MG63 (cell line): Measurements from ENCODE around the gene GSDMA. TPM values are rescaled to one million over a fixed set of nuclear protein-coding genes. Genes with fewer than 3 reads are reported as not detected.

Experiments used
- DNase-seq: peaks from one replicate; pipeline ENCODE4 v3.0.0-alpha.2; 2020
- H3K27me3 ChIP-seq: fragments of 250-450 bp; sonication (Bioruptor Pico); 2 replicates; pipeline ENCODE4 v1.5.1; 2020; ENCODE audit warnings: mild to moderate bottlenecking, moderate library complexity
- H3K36me3 ChIP-seq: fragments of 250-450 bp; sonication (Bioruptor Pico); 2 replicates; pipeline ENCODE4 v1.5.1; 2020; ENCODE audit warnings: mild to moderate bottlenecking, moderate library complexity
- H3K4me3 ChIP-seq: fragments of 250-450 bp; sonication (Bioruptor Pico); 2 replicates; pipeline ENCODE4 v1.5.1; 2020; ENCODE audit warnings: mild to moderate bottlenecking, moderate library complexity
- H3K9me3 ChIP-seq: fragments of 250-450 bp; sonication (Bioruptor Pico); 2 replicates; pipeline ENCODE4 v1.5.1; 2020; ENCODE audit warnings: mild to moderate bottlenecking, moderate library complexity
- total RNA-seq: library from RNA; depleted of rRNA; stranded (reverse); fragments of >200 nt; shearing (Covaris generic); gene quantifications from 2 replicates; pipeline ENCODE4 v1.2.3, GENCODE V29; 2014; ENCODE audit warnings: low replicate concordance

The GSDMA gene
- total RNA-seq, 1 experiment from 2014 or later = not detected

DNA sequence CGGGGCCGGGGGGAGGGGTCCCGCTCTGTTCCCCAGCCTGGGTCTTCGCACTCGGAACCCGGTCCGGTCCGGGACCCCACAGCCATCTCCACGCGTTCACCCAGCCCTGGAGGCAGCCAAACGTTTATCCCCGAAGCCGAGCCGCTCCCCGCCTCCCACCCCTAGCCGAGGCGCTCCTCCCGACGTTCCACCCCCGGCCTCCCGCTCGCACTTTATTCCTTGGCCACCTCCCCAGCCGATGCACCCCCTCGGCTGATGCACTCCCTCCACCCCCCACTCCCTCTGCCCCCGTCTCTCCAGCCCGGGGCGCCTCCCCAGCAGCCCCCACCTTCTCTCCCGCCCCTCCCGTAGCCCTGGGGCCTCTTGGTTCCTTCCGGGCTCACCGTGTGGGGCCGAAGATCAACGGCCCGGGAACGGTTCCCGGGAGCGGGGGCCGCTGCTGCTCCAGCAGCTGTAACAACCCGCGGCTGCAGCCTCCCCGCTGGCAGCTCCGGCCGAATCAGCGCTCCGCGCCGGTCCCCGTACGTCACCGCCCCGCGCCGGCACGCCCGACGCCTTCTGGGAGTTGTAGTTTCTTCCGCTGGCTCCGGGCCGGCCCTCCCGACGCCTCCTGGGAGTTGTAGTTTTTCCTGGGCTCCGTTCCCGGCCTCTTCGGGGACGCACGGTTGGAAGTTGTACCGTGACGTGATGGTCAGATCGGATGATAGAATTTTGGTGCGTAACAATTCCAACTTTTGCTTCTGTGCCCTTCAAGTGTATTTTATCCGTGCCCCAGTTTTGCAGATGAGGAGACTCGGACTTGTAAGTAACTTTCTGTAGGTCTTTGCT is 35.5 kb upstream of the GSDMA start, which contains the start of the genes LRRC3C and ORMDL3:
LRRC3C (plus strand) TSS at position 632 of the 828 bp plus-strand sequence. CDS start 13,792 bp downstream, outside the sequence.
ORMDL3 (minus strand) TSS at position 501 of the 828 bp plus-strand sequence. CDS start 3,398 bp downstream, outside the sequence.
- H3K4me3 ChIP-seq = peak within 1 kb of the TSS; percentile 79
- DNase-seq = peak; percentile 95
- no peaks in the 10 kb centered on the region for H3K27me3 ChIP-seq
- H3K9me3 ChIP-seq = no peaks in the 10 kb centered on the region
- H3K36me3 ChIP-seq = peaks cover 24% of the 10 kb centered on the region

DNA sequence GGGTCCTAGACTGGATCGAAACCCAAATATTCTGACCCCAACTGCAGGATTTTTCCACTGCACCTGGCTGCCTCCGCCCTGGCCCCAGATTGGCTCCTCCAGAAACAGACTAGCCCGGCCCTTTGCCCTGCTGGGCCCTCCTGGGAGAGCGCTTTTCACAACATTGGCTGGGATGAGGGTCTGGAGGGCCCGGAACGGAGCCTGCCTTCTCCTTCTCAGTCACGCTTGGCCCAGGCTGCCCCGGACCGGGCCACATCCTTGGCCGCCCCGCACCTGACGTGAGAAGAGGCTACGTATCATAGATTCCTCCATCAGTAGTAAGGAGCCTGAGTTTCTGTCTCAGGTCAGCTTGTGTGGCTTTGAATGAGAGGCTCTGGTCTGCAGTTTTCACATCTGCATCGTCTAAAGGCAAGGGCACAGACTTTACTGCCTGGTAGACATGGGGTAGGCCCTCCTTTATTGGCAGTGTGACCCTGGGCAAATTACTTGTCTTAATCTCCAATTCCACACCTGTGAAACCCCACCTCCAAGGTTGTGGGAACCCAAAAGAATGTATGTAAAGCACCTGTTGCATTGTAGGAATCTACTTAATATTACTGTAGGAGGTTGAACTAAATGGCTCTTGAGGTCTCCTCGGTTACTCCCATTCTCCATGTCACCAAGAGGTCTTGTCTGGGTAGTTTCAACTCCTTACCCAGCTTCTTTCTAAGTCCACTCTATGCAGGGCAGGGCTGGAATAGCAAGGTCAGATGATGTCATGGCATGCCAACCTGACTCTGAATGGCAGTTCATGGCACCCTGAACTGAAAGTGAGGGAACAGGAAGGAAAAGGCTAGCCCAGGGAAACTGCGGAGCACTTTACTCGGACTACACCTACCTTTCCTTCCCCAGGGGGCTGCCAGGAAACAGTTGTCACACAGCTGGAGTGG is 34.6 kb upstream of the GSDMA start:
- H3K36me3 ChIP-seq = peaks cover 15% of the 10 kb centered on the region
- peak; percentile 21 for DNase-seq
- peak overlapping the region; percentile 79 for H3K4me3 ChIP-seq
- H3K27me3 ChIP-seq = no peaks in the 10 kb centered on the region
- H3K9me3 ChIP-seq = no peaks in the 10 kb centered on the region

DNA sequence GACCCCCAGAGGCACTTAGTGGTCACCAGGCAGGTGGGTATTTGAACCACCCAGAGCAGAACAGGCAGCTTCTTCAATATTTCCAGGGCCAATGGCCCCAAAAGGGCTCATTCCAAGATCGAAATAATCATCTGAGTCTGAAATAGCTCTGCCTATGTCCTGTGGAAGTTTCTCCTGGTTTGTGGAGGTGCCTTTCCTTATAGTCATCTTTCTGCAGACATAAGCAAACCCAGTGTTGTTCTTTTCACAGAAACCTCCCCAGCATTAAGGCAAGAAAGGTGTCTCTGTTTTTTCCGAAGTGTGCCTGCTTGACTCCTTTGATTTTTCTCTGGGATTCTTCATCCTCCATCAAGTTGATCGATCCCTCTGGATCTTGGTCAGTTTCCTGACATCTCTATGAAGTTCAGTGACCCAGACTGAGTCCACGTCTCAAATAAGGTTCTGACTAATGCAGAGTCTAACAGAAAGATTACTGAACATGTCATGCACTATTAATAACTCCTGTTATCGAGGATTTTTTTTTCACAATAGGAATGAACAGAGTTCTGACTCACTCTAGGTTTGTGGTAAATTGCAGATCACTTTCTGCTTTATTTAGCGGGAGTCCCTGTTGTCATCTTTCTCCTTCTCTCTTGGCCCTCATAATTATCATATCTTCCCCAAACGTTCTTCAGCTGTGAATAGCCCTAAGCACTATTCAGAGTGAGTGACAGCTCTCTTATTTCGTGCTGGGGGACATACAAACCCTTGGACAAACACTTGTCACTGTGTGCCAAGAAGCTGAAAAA is 33.8 kb upstream of the GSDMA start:
- H3K4me3 ChIP-seq = peak overlapping the region; percentile 2; the same call in 1 of the 2 replicates

DNA sequence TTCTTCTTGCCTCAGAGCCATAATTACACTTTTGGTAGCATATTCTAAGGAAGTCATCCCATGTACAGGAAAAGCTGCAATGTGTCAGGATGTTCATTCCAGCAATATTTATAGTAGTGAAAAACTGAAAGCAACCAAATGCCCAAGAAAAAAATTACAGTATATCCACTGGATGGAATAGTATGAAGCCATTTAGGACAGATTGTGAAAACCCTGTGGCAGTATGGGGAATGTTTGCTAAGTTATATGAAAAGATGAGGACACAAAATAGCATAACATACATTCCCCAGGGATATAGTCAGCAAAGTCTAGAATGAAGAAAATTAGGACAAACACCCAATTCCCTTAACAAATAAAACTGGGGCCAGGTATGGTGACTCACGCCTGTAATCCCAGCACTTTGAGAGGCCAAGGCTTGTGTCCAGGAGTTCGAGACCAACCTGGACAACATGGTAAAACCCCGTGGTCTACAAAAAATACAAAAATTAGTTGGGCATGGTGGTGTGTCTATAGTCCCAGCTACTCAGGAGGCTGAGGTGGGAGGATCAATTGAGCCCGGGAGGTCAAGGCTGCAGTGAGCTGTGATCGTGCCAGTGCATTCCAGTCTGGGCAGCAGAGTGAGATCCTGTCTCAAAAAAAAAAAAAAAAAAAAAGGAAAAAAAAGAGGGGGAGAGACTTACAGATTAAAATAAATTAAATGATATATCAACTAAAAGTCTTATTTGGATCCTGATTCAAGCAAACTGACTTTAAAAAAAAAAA is 33.0 kb upstream of the GSDMA start:
- Histone ChIP-seq H3K9me3 (no peaks in the 10 kb centered on the region), H3K36me3 (0 out of 2 replicates have a peak, but pooled peaks cover 3% of the 10 kb centered on the region), H3K27me3 (no peaks in the 10 kb centered on the region), H3K4me3 (peak overlapping the region; percentile 2; the same call in 1 of the 2 replicates)
- DNase-seq = peak; percentile 63

More for the DNA sequence above, 33.8 kb upstream of the GSDMA start:
- DNase-seq = peak; percentile 39
- Histone ChIP-seq H3K36me3 (peaks cover 6% of the 10 kb centered on the region), H3K27me3 (no peaks in the 10 kb centered on the region), H3K9me3 (no peaks in the 10 kb centered on the region)

DNA sequence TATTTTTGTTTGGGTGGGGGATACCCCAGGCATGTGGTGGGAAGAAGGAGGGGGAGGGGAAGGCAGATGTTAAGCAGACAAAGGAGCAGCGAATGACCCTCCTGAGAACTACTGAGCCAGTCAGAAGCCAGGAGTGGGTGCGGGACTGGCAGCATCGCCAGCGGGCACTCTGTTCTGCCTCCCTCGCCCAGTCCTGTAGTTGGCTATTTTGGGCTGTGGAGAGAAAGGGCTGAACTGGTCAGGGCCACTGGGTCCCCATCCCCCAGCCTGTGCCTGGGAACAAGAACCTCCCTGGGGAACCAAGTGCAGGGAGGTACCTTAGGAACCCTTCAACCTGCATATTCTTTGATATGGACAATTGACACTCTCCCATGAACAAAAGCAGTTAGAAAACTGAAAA is 28.9 kb upstream of the GSDMA start:
- DNase-seq = no peak
- Histone ChIP-seq H3K4me3 (no peak overlapping the region), H3K9me3 (no peaks in the 10 kb centered on the region), H3K27me3 (no peaks in the 10 kb centered on the region), H3K36me3 (no peaks in the 10 kb centered on the region)

- H3K4me3 ChIP-seq = no peak overlapping the region
- no peak for DNase-seq
- no peaks in the 10 kb centered on the region for H3K27me3 ChIP-seq
- no peaks in the 10 kb centered on the region for H3K36me3 ChIP-seq
- H3K9me3 ChIP-seq = no peaks in the 10 kb centered on the region
Measured at GRCh38 chr17:39934324-39934723, 28.5 kb upstream of the GSDMA start.

GRCh38 chr17:39935909-39936308 is 26.9 kb upstream of the GSDMA start:
- Histone ChIP-seq H3K4me3 (no peak overlapping the region), H3K27me3 (no peaks in the 10 kb centered on the region), H3K36me3 (no peaks in the 10 kb centered on the region), H3K9me3 (no peaks in the 10 kb centered on the region)
- peak; percentile 57 for DNase-seq

- no peak overlapping the region for H3K4me3 ChIP-seq
- H3K9me3 ChIP-seq = no peaks in the 10 kb centered on the region
- H3K27me3 ChIP-seq = no peaks in the 10 kb centered on the region
- no peaks in the 10 kb centered on the region for H3K36me3 ChIP-seq
- DNase-seq = no peak
Measured at GRCh38 chr17:39937447-39937846, 25.4 kb upstream of the GSDMA start.

GRCh38 chr17:39938140-39938869 is 24.5 kb upstream of the GSDMA start:
- DNase-seq = no peak

GRCh38 chr17:39939106-39939505 is 23.7 kb upstream of the GSDMA start:
- H3K27me3 ChIP-seq = no peaks in the 10 kb centered on the region
- H3K36me3 ChIP-seq = no peaks in the 10 kb centered on the region
- no peak for DNase-seq
- no peak overlapping the region for H3K4me3 ChIP-seq
- no peaks in the 10 kb centered on the region for H3K9me3 ChIP-seq

More at GRCh38 chr17:39938140-39938869, 24.5 kb upstream of the GSDMA start:
- H3K27me3 ChIP-seq = no peaks in the 10 kb centered on the region
- H3K4me3 ChIP-seq = no peak overlapping the region
- no peaks in the 10 kb centered on the region for H3K9me3 ChIP-seq
- H3K36me3 ChIP-seq = no peaks in the 10 kb centered on the region

DNA sequence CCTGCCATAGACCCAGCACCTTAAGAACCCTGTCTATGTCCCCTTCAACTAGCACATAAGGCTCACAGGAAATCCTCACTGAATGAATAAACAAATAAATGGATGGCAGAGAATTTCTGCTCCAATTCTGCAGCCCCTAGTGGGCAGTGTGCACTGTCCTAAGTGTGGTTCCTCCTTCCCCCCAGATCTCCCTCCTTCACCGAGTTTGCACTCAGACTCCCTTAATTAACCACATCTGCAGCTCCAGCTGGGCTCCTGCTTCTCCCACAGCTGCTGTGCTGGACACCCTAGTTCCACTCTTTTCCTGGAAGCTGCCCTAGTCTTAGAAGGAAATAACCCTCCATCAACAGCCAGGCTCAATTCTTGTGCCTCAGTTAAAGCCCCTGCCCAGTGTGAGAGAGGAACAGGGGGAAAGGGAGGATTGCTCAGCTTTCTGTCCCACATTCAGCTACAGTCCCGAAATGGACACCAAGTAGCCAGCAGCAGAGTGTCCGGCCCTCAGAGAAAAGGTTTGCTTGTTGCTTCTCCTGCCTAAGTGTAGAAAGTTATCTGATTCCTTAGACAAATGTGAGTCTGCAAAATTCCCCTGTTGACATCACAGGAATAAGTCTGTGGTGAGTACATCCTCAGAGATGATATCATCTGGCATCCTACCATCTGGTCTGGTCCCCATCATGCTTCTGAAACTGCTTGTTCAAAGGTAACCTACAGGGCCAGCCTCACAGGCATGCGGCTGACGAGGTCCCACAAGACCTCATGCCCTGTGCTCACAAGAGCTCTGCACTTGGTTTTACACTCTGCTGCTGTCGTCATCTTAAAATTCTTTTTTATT is 23.0 kb upstream of the GSDMA start:
- H3K4me3 ChIP-seq = no peak overlapping the region
- peak; percentile 56 for DNase-seq
- no peaks in the 10 kb centered on the region for H3K36me3 ChIP-seq
- no peaks in the 10 kb centered on the region for H3K27me3 ChIP-seq
- H3K9me3 ChIP-seq = no peaks in the 10 kb centered on the region

- H3K9me3 ChIP-seq = no peaks in the 10 kb centered on the region
- no peak overlapping the region for H3K4me3 ChIP-seq
- no peak for DNase-seq
- H3K36me3 ChIP-seq = no peaks in the 10 kb centered on the region
- H3K27me3 ChIP-seq = no peaks in the 10 kb centered on the region
Measured at GRCh38 chr17:39943702-39944392, 19.0 kb upstream of the GSDMA start.

- Histone ChIP-seq H3K4me3 (no peak overlapping the region), H3K27me3 (no peaks in the 10 kb centered on the region), H3K9me3 (no peaks in the 10 kb centered on the region), H3K36me3 (no peaks in the 10 kb centered on the region)
- DNase-seq = no peak
Measured at GRCh38 chr17:39944393-39944711, 18.5 kb upstream of the GSDMA start.
